Colonic mucosa (tissue), 4 donors: ENCODE measurements around the gene DMBX1. TPM values are rescaled to one million over a fixed set of nuclear protein-coding genes. Genes with fewer than 3 reads are reported as not detected.

Experiments used
- DNase-seq: peaks from one replicate; pipeline ENCODE4 v3.0.0-alpha.2; 2020
- H3K27ac ChIP-seq: fragments of 200-600 bp; one replicate; pipeline ENCODE4 v1.8.0; 2021
- H3K27me3 ChIP-seq: fragments of 200-600 bp; one replicate; pipeline ENCODE4 v1.8.0; 2021
- H3K36me3 ChIP-seq: fragments of 200-600 bp; one replicate; pipeline ENCODE4 v1.8.0; 2021
- H3K4me1 ChIP-seq: fragments of 200-600 bp; one replicate; pipeline ENCODE4 v1.8.0; 2021; ENCODE audit warnings: mild to moderate bottlenecking
- H3K4me3 ChIP-seq: fragments of 200-600 bp; one replicate; pipeline ENCODE4 v1.8.0; 2021
- H3K9ac ChIP-seq, 2 donors: one replicate each; pipeline ENCODE4 v1.7.0; 2013; ENCODE audit warnings: control low read depth in 2 of 2, low read depth in 2 of 2, low read length in 2 of 2
- H3K9me3 ChIP-seq: fragments of 200-600 bp; one replicate; pipeline ENCODE4 v1.8.0; 2021
- intact Hi-C: fragments of 100-400 bp; cut with DNase I; formaldehyde crosslinking; loops from one replicate; pipeline ENCODE4 v1.14.1; 2022
- total RNA-seq, 2 donors: library from RNA; stranded (reverse); fragmentation: NEBNext Ultra II Directional in 1 of 2; extraction: Animal tissue kit (Norgen Biotek cat#: 25700) in 1 of 2; gene quantifications; one replicate each; pipeline ENCODE4 v1.2.1, GENCODE V29; 2021
- TF ChIP-seq, protein P1 (sequence below): fragments of 200-600 bp; IDR thresholded peaks from one replicate; pipeline ENCODE4 v1.8.0; 2022; ENCODE audit warnings: antibody characterized with exemption, mild to moderate bottlenecking
- donor health status: healthy.
- donor health status: DM: no; HTN: no; CAD: no.
- donor health status: DM: no; HTN: no; CAD: no.

DMBX1 gene
- total RNA-seq, 2 donors from 2014 or later: not detected

DNA sequence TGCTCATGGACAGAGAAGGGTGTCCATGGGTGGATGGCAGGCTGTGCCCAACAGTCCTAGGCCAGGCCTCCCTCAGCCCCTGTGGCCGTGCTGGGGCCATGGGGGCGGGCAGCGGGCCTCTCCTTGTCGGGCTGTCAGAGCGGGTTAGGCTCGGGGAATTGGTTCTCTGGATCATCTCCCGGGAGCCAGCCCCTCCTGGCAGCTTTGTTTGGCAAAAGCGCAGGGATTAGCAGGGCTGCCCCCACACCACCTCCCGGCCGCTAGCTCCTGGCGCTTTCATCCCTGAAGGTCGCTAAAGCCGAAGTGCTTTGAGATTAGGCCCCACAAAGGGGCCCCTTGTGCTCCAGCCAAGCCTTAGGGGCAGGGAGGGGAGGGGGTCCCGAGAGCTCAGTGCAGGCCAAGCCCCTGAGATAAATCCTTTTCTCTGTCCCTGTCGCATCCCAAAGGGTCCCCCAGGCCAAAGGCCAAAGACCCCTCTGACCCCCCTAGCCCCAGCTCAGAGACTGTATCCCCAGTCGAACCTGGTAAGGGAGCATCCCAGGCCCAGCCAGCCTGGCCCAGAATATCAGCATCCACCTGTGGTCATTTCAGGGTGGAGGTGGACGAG lies 9.8 kb upstream of the DMBX1 start:
- no peaks in the 10 kb centered on the region for H3K27me3 ChIP-seq
- intact Hi-C loops: loop anchor here (2.0 kb wide), 1 partner anchor 47 kb away; no protein-coding TSS in a partner anchor

DNA sequence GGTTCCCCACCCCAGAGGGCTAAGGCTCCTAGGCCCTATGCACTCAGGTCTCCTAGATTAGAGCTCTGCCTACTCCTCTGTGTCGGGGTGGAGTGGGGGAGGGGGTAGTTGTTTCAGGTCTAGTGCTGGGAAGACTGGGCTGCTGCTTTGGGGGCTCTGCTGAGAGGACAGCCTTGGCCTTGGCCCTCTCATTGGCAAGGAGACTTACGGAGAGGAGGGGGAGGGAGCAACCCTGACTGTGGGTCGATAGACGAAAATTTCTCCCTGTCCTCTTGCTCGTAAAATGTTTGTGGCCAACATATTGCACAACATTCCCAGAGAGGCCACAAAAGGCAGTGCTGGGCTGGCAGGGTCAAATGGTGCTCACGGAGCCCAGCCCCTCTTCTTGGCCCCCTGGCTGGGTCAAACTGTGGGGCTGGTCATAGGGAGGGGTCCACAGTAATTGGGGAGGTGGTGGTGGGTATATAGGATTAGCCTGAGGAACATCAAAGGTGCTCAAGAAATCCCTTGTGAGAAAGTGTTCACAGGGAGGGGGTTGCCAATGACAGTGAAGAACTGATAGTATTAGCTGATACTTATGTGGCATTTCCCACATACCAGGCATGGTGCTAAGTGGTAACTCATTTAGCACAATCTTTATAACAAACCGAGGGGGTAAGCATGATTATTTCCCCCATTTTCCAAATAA lies 8.5 kb upstream of the DMBX1 start:
- Histone ChIP-seq H3K4me3 (no peak overlapping the region), H3K9me3 (no peaks in the 10 kb centered on the region), H3K36me3 (no peaks in the 10 kb centered on the region), H3K27me3 (peaks cover 8% of the 10 kb centered on the region), H3K27ac (no peak overlapping the region), H3K4me1 (no peaks in the 10 kb centered on the region), H3K9ac (no peak overlapping the region)
- intact Hi-C loops: no loop called here
- DNase-seq: no peak
- TF ChIP-seq, protein P1, sequence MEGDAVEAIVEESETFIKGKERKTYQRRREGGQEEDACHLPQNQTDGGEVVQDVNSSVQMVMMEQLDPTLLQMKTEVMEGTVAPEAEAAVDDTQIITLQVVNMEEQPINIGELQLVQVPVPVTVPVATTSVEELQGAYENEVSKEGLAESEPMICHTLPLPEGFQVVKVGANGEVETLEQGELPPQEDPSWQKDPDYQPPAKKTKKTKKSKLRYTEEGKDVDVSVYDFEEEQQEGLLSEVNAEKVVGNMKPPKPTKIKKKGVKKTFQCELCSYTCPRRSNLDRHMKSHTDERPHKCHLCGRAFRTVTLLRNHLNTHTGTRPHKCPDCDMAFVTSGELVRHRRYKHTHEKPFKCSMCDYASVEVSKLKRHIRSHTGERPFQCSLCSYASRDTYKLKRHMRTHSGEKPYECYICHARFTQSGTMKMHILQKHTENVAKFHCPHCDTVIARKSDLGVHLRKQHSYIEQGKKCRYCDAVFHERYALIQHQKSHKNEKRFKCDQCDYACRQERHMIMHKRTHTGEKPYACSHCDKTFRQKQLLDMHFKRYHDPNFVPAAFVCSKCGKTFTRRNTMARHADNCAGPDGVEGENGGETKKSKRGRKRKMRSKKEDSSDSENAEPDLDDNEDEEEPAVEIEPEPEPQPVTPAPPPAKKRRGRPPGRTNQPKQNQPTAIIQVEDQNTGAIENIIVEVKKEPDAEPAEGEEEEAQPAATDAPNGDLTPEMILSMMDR: no peak

More for the DNA sequence above, 9.8 kb upstream of the DMBX1 start:
- no peak overlapping the region for H3K9ac ChIP-seq
- H3K9me3 ChIP-seq: no peaks in the 10 kb centered on the region
- DNase-seq: no peak
- no peak overlapping the region for H3K4me3 ChIP-seq
- H3K27ac ChIP-seq: no peak overlapping the region
- no peaks in the 10 kb centered on the region for H3K36me3 ChIP-seq
- TF ChIP-seq, protein P1: no peak
- H3K4me1 ChIP-seq: no peaks in the 10 kb centered on the region

DNA sequence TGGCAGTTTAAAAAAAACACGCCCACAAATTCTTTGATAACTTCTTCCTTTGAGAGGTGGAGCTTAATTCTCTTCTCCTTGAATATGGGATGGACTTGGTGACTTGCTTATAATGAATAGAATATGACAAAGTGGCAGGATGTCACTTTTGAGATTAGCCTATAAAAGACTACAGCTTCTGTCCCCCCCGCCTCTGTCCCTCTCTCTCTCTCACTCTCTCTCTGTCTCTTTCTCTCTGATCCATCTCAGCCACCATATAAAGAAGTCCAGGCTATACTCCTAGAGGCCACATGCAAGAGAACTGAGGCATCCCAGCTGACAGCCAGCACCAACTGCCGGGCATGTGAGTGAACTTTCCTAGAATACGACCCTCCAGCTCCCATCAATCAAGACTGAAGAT lies 7.7 kb upstream of the DMBX1 start:
- Histone ChIP-seq H3K27ac (no peak overlapping the region), H3K9me3 (no peaks in the 10 kb centered on the region), H3K27me3 (peaks cover 17% of the 10 kb centered on the region), H3K4me1 (no peaks in the 10 kb centered on the region), H3K4me3 (no peak overlapping the region), H3K9ac (no peak overlapping the region), H3K36me3 (no peaks in the 10 kb centered on the region)
- TF ChIP-seq, protein P1: no peak
- intact Hi-C loops: no loop called here
- DNase-seq: no peak

DNA sequence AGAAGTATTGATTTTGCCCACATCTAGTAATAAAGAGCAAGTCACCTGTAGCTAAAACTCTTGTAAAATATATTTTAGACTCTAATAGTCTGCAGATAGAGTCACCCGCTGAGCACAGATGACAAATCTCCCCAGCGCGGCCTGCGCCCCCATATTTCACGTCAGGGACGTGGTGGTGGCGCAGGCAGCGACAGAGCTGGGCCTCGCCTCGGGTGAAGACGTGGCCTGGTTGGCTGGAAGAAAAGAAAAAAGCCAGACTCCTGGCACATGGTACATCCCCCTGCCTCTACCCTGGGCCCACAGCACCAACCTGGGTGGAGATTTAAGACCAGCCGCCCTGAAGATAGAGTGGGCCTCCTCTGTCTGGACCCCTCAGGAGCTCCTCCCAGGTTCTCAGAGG lies 6.0 kb upstream of the DMBX1 start:
- DNase-seq: no peak
- TF ChIP-seq, protein P1: no peak
- Histone ChIP-seq H3K4me1 (no peaks in the 10 kb centered on the region), H3K27ac (no peak overlapping the region), H3K4me3 (no peak overlapping the region), H3K27me3 (peaks cover 33% of the 10 kb centered on the region), H3K9me3 (no peaks in the 10 kb centered on the region), H3K36me3 (no peaks in the 10 kb centered on the region), H3K9ac (no peak overlapping the region)
- intact Hi-C loops: no loop called here

DNA sequence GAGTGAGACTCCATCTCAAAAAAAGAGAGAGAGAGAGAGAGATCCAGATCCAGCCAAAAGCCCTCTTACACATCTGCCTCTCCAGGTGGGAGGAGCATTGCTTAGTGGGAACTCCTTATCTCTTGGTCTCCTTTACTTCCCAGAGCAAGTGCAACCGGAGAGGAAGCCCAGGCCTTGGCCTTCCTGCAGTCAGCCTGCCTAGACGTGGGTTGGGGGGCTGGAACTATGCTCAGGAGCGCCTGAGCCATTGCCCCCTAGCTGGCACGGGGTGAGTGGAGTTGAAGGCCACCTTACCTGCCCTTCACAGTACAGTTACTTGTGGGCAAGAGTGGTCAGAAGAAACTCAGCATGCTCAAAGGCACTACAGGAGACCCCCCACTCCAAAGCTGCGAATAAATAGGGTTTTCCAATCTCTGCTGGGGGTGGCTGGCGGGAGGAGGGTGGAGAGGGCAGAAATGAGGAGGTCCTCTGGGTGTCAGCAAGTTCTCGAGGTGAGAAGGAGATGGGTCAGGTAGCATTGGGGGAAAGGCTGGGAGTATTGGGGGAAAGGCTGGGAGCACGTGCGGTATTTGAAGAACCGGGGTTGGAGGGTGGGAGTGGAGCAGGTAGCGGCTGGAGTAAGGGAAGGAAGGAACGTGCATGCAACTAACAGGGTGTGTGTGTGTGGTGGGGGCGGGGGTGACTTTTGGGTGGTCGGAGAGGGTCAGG lies 4.7 kb upstream of the DMBX1 start:
- DNase-seq: no peak
- H3K27ac ChIP-seq: no peak overlapping the region
- peaks cover 46% of the 10 kb centered on the region for H3K27me3 ChIP-seq
- intact Hi-C loops: no loop called here
- H3K9me3 ChIP-seq: no peaks in the 10 kb centered on the region
- TF ChIP-seq, protein P1: no peak
- peaks cover 4% of the 10 kb centered on the region for H3K4me1 ChIP-seq
- no peaks in the 10 kb centered on the region for H3K36me3 ChIP-seq
- H3K9ac ChIP-seq: no peak overlapping the region
- no peak overlapping the region for H3K4me3 ChIP-seq
